Keratinocyte (primary cell): ENCODE measurements around the gene SUN2. TPM values are rescaled to one million over a fixed set of nuclear protein-coding genes. Genes with fewer than 3 reads are reported as not detected.

Source experiments
- DNase-seq: peaks from one replicate; pipeline ENCODE4 v3.0.0-alpha.2; 2011; ENCODE audit warnings: low read depth, missing footprints, low spot score
- FAIRE-seq: peaks from 2 replicates; lab custom pipeline; 2011; peaks lifted over from hg19 to GRCh38; lab: Jason Lieb, UNC
- H2AFZ ChIP-seq: 2 replicates; pipeline ENCODE4 v1.6.0; 2012; ENCODE audit warnings: low read length, control low read depth, inconsistent platforms; ENCODE audit not compliant: control insufficient read depth
- H3K27ac ChIP-seq: 2 replicates; pipeline ENCODE4 v1.5.1; 2011; ENCODE audit warnings: low read length; ENCODE audit not compliant: control insufficient read depth, insufficient read depth
- H3K27me3 ChIP-seq: 3 replicates; pipeline ENCODE4 v1.6.0; 2011; ENCODE audit warnings: low read length; ENCODE audit not compliant: control insufficient read depth, insufficient read depth; ENCODE audit errors: extremely low read depth
- H3K36me3 ChIP-seq, 2 experiments: 2 replicates in 1 of 2; 3 replicates in 1 of 2; pipeline ENCODE4 v1.5.1; 2011; ENCODE audit warnings: low read length in 2 of 2, mild to moderate bottlenecking in 1 of 2; ENCODE audit not compliant: control insufficient read depth in 2 of 2, insufficient read depth in 2 of 2; ENCODE audit errors: extremely low read depth in 1 of 2
- H3K4me1 ChIP-seq: 3 replicates; pipeline ENCODE4 v1.5.1; 2011; ENCODE audit warnings: low read length; ENCODE audit not compliant: control insufficient read depth, insufficient read depth; ENCODE audit errors: extremely low read depth
- H3K4me2 ChIP-seq: 3 replicates; pipeline ENCODE4 v1.6.0; 2011; ENCODE audit warnings: low read depth, low read length; ENCODE audit not compliant: control insufficient read depth, insufficient read depth; ENCODE audit errors: extremely low read depth
- H3K4me3 ChIP-seq, 3 experiments: fragments of 200-600 bp in 1 of 3; sonication (generic) in 1 of 3; 2 replicates in 2 of 3; 3 replicates in 1 of 3; pipeline ENCODE4 v1.5.1; 2011 to 2016; ENCODE audit warnings: low read length in 3 of 3, mild to moderate bottlenecking in 3 of 3, control low read depth in 2 of 3, inconsistent platforms in 1 of 3, low read depth in 1 of 3, mixed read lengths in 1 of 3, mixed run types in 1 of 3, moderate library complexity in 1 of 3; ENCODE audit not compliant: control insufficient read depth in 2 of 3, insufficient read depth in 2 of 3; ENCODE audit errors: extremely low read depth in 1 of 3
- H3K79me2 ChIP-seq: 2 replicates; pipeline ENCODE4 v1.6.0; 2012; ENCODE audit warnings: low read length; ENCODE audit not compliant: control insufficient read depth, insufficient read depth
- H3K9ac ChIP-seq: 3 replicates; pipeline ENCODE4 v1.6.0; 2011; ENCODE audit warnings: low read length; ENCODE audit not compliant: control insufficient read depth, insufficient read depth; ENCODE audit errors: extremely low read depth
- H3K9me1 ChIP-seq: 3 replicates; pipeline ENCODE4 v1.6.0; 2011; ENCODE audit warnings: low read length; ENCODE audit not compliant: control insufficient read depth, insufficient read depth; ENCODE audit errors: extremely low read depth
- H3K9me3 ChIP-seq: 2 replicates; pipeline ENCODE4 v1.5.1; 2012; ENCODE audit warnings: low read depth, low read length; ENCODE audit not compliant: control insufficient read depth
- H4K20me1 ChIP-seq: 3 replicates; pipeline ENCODE4 v1.6.0; 2011; ENCODE audit warnings: low read length; ENCODE audit not compliant: control insufficient read depth, insufficient read depth; ENCODE audit errors: extremely low read depth
- CTCF ChIP-seq, 3 experiments: IDR thresholded peaks in 1 of 3; conservative IDR thresholded peaks in 1 of 3; optimal IDR thresholded peaks in 1 of 3; 2 replicates in 2 of 3; 3 replicates in 1 of 3; pipeline versions ENCODE3 to v1.5.1; 2011; ENCODE audit warnings: low read length in 3 of 3, mild to moderate bottlenecking in 3 of 3, moderate library complexity in 2 of 3, control low read depth in 1 of 3, inconsistent platforms in 1 of 3; ENCODE audit not compliant: insufficient read depth in 2 of 3; ENCODE audit errors: extremely low read depth in 1 of 3
- EZH2 ChIP-seq: IDR thresholded peaks from one replicate; pipeline ENCODE4 v1.6.1; 2012; ENCODE audit warnings: inconsistent platforms, mild to moderate bottlenecking, low read length, moderate library complexity
- dilution Hi-C: fragments of 300-500 bp; cut with MboI; formaldehyde crosslinking; loops from one replicate; pipeline ENCODE4 v1.7.0; 2020; ENCODE audit warnings: low sequenced_read_pairs; ENCODE audit not compliant: extremely low pct_ligation_motif_present
- polyA plus RNA-seq, 5 experiments: library from polyadenylated mRNA; depleted of rRNA in 3 of 5; stranded (reverse) in 3 of 5; stranded (forward) in 1 of 5; unstranded in 1 of 5; fragments of >200 nt; gene quantifications; 1 replicate in 1 of 5; 2 replicates in 3 of 5; 3 replicates in 1 of 5; pipeline versions ENCODE4 v1.2.1 to v1.2.3, GENCODE V29; 2011 to 2012; ENCODE audit warnings: missing spikeins in 2 of 5, low read depth in 1 of 5, low replicate concordance in 1 of 5

The SUN2 gene
- polyA plus RNA-seq, 1 donor (not counting 4 experiments of a cell fraction or from before 2014, with no cell fraction given): 15.9 TPM

- Histone ChIP-seq H3K27me3 (no peaks in the 10 kb centered on the region), H3K4me2 (peak overlapping the region; percentile 92), H3K9me3 (no peaks in the 10 kb centered on the region), H3K79me2 (peaks cover 2% of the 10 kb centered on the region), H4K20me1 (no peaks in the 10 kb centered on the region), H3K4me1 (peaks cover 33% of the 10 kb centered on the region), H3K9me1 (no peaks in the 10 kb centered on the region), H3K27ac (peak overlapping the region; percentile 27), H3K9ac (peak overlapping the region; percentile 35), H3K36me3 (peaks cover 12 to 14% of the 10 kb centered on the region in 2 experiments), H3K4me3 (peak overlapping the region; percentile 54 to 74 (median 57)), H2AFZ (peak overlapping the region; percentile 49)
- FAIRE-seq: no peak
- dilution Hi-C loops: no loop called here
- DNase-seq: no peak
- TF ChIP-seq EZH2 (no peak), CTCF (optimal IDR thresholded peaks at IDR 0.05 in 1 of 3, IDR thresholded peaks at IDR 0.05 in 1 of 3, conservative IDR thresholded peaks at IDR 0.05 in 1 of 3; ENCODE audit: extremely low read depth in 1 of 3, insufficient read depth in 2 of 3, low read length in 3 of 3) (no peak)
Observed at GRCh38 chr22:38755155-38755910, 465 bp downstream of the SUN2 start.

GRCh38 chr22:38754751-38755154, 1.0 kb downstream of the SUN2 start:
- Histone ChIP-seq H3K27me3 (no peaks in the 10 kb centered on the region), H3K9ac (peak overlapping the region; percentile 35), H2AFZ (peak overlapping the region; percentile 49), H3K9me3 (no peaks in the 10 kb centered on the region), H3K36me3 (peaks cover 16% of the 10 kb centered on the region in 2 experiments), H3K79me2 (peaks cover 2% of the 10 kb centered on the region), H3K4me2 (peak overlapping the region; percentile 92), H4K20me1 (no peaks in the 10 kb centered on the region), H3K9me1 (no peaks in the 10 kb centered on the region), H3K4me1 (peaks cover 33% of the 10 kb centered on the region), H3K4me3 (peak overlapping the region; percentile 54 to 74 (median 57)), H3K27ac (peak overlapping the region; percentile 27)
- DNase-seq: no peak
- no peak for TF ChIP-seq EZH2
- TF ChIP-seq CTCF (optimal IDR thresholded peaks at IDR 0.05 in 1 of 3, IDR thresholded peaks at IDR 0.05 in 1 of 3, conservative IDR thresholded peaks at IDR 0.05 in 1 of 3; ENCODE audit: extremely low read depth in 1 of 3, insufficient read depth in 2 of 3, low read length in 3 of 3): no peak
- FAIRE-seq: no peak
- dilution Hi-C loops: no loop called here
